ENCODE results near the gene TAS1R3. TPM values are rescaled to one million over a fixed set of nuclear protein-coding genes. Genes with fewer than 3 reads are reported as not detected.

TAS1R3 gene
- total and polyA plus RNA-seq, 10 of the 15 experiments (the other 5 are each of a cell fraction or from before 2014, with no cell fraction given): 0.04 to 0.51 (median 0.08) TPM; not detected in 3

DNA sequence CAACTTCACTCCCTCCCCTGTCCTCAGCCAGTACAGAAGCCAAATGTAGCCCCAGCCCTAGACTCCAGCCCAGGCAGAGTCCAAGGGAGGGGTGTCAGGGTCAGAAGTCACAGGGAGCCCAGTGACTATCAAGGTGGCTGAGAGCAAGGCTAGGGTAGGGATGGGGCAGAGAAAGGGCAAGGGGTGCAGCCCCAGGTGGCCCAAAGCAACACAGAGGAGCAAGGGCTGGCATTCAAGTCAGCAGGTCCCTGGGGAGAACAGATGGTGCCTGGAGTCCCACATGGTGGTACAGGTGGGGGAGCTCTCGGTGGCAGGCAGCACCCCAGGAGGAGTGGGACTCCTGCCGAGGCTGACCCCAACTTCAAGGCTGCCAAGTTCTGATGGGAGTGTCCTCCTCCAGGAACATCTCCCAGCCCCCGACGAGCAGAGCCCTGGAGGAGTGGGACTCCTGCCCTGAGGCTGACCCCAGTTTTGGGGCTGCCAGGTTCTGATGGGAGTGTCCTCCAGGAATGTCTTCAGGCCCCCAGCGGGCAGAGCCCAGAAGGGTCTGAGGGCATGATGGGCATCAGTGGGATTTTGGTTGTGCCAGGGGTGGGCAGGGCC lies 21.8 kb downstream of the TAS1R3 start:
- TF ChIP-seq MEF2B (IDR thresholded peaks at IDR 0.05; ENCODE audit: partially characterized antibody, poor library complexity, severe bottlenecking) (peak; percentile 34), POLR2AphosphoS2 (IDR thresholded peaks at IDR 0.05; ENCODE audit: low read depth, low read length) (peak; percentile 38; the same call in 1 of the 2 replicates), ASH2L (IDR thresholded peaks at IDR 0.05; ENCODE audit: borderline replicate concordance, low read depth) (no peak)
- ChIA-PET SMC1A (ENCODE audit: uncharacterized antibody, unreplicated experiment) (no interaction called here), POLR2A (no interaction called here), RAD21 (ENCODE audit: unreplicated experiment) (no interaction called here), CTCF (interaction anchor here (1.8 kb wide), 1 partner anchor 19 kb away, joined by 10 read pairs; no protein-coding TSS in a partner anchor)
- no TSS peak for BruUV-seq (replicated peaks)
- Histone ChIP-seq H4K20me1 (ENCODE audit: control insufficient read depth, insufficient read depth) (no peaks in the 10 kb centered on the region), H3K27me3 (replicated peaks in 1 of 2; ENCODE audit: control insufficient read depth in 2 of 2, insufficient read depth in 2 of 2, low read length in 1 of 2) (peaks cover 0 to 3% of the 10 kb centered on the region in 2 experiments; a peak in 2 of 4 replicates), H3K79me2 (ENCODE audit: control insufficient read depth, insufficient read depth, low read length) (peaks cover 2% of the 10 kb centered on the region), H3K9me3 (replicated peaks; ENCODE audit: control insufficient read depth, insufficient read depth, low read length) (no peaks in the 10 kb centered on the region), H3K36me3 (ENCODE audit: control insufficient read depth in 2 of 2, insufficient read depth in 2 of 2, low read length in 1 of 2) (no peaks in the 10 kb centered on the region), H2AFZ (ENCODE audit: control insufficient read depth, low read depth, low read length) (no peak overlapping the region), H3K9ac (ENCODE audit: control insufficient read depth, insufficient read depth, low read length) (no peak overlapping the region), H3K4me1 (ENCODE audit: control insufficient read depth, insufficient read depth, low read length) (peaks cover 2% of the 10 kb centered on the region; the same call in 1 of the 2 replicates), H3K4me2 (ENCODE audit: control insufficient read depth, insufficient read depth) (no peak overlapping the region), H3K4me3 (no peak overlapping the region), H3K27ac (ENCODE audit: control insufficient read depth, insufficient read depth) (no peak overlapping the region)
- intact Hi-C loops (cut with micrococcal nuclease; ENCODE audit: unreplicated experiment): no loop called here
- in situ Hi-C loops (cut with MboI): no loop called here
- ATAC-seq (no peak), DNase-seq (ENCODE audit: low read depth, low spot score) (no peak), FAIRE-seq (no peak)
- WGBS (ENCODE audit: insufficient coverage, insufficient replicate concordance, low lambda C conversion rate, missing lambda C conversion rate): 40% methylated on average over 5 of the region's 5 CpGs

DNA sequence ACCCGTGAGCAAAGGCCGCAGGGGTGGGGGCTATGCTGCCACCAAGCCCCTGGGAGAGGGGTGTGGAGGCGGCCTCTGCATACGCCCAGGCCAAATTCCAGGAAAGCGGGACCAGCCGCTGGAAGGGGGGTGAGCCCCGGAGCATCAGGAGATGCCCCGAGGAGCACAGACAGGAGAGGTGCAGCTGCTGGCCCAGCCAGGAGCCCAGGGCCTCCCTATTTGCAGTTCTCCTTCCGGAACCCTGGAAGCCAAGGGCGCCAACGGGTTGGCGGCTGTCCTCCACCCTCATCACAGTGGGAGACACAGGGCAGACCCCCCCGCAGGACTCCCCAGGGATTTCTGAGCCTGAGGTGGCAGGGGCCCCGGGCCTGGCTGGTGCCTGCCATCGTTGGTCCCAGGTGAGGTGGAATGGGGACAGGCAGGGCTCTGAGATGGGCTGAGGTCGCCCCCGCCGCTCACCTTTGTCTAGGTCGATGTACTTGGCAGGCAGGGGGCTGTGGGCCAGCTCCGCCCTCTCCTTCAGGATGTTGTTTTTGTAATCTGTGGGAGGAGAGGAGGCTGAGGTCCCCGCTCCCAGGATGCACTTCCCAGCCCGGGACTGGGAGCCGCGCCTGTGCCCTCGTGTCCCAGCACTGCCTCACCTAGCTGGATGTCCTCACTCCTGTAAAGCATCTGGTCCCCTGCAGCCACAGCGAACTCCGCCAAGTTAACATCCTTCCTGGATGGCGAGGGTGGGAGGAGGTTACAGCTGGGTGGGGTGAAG lies 22.5 kb downstream of the TAS1R3 start:
- no peaks in the 10 kb centered on the region for H3K4me1 ChIP-seq (ENCODE audit: control insufficient read depth, insufficient read depth, low read length)
- SMC1A ChIA-PET (ENCODE audit: uncharacterized antibody, unreplicated experiment): no interaction called here
- POLR2A ChIA-PET: no interaction called here
- H3K36me3 ChIP-seq (ENCODE audit: control insufficient read depth in 2 of 2, insufficient read depth in 2 of 2, low read length in 1 of 2): no peaks in the 10 kb centered on the region
- H2AFZ ChIP-seq (ENCODE audit: control insufficient read depth, low read depth, low read length): no peak overlapping the region
- H3K79me2 ChIP-seq (ENCODE audit: control insufficient read depth, insufficient read depth, low read length): no peaks in the 10 kb centered on the region; the same call in 1 of the 2 replicates
- no peak overlapping the region for H3K9ac ChIP-seq (ENCODE audit: control insufficient read depth, insufficient read depth, low read length)
- H3K4me3 ChIP-seq: no peak overlapping the region
- RAD21 ChIA-PET (ENCODE audit: unreplicated experiment): no interaction called here
- DNase-seq (ENCODE audit: low read depth, low spot score): no peak
- ATAC-seq: no peak
- no peaks in the 10 kb centered on the region for H3K9me3 ChIP-seq (replicated peaks; ENCODE audit: control insufficient read depth, insufficient read depth, low read length)
- no peak overlapping the region for H3K4me2 ChIP-seq (ENCODE audit: control insufficient read depth, insufficient read depth)
- CTCF ChIA-PET: no interaction called here
- FAIRE-seq: no peak
- H3K27ac ChIP-seq (ENCODE audit: control insufficient read depth, insufficient read depth): no peak overlapping the region
- no TSS peak for BruUV-seq (replicated peaks)
- TF ChIP-seq, protein P1, sequence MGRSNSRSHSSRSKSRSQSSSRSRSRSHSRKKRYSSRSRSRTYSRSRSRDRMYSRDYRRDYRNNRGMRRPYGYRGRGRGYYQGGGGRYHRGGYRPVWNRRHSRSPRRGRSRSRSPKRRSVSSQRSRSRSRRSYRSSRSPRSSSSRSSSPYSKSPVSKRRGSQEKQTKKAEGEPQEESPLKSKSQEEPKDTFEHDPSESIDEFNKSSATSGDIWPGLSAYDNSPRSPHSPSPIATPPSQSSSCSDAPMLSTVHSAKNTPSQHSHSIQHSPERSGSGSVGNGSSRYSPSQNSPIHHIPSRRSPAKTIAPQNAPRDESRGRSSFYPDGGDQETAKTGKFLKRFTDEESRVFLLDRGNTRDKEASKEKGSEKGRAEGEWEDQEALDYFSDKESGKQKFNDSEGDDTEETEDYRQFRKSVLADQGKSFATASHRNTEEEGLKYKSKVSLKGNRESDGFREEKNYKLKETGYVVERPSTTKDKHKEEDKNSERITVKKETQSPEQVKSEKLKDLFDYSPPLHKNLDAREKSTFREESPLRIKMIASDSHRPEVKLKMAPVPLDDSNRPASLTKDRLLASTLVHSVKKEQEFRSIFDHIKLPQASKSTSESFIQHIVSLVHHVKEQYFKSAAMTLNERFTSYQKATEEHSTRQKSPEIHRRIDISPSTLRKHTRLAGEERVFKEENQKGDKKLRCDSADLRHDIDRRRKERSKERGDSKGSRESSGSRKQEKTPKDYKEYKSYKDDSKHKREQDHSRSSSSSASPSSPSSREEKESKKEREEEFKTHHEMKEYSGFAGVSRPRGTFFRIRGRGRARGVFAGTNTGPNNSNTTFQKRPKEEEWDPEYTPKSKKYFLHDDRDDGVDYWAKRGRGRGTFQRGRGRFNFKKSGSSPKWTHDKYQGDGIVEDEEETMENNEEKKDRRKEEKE (IDR thresholded peaks at IDR 0.05): no peak
- no peak for TF ChIP-seq KLF5 (IDR thresholded peaks at IDR 0.05; ENCODE audit: partially characterized antibody)
- no peak for TF ChIP-seq PML (IDR thresholded peaks at IDR 0.05; ENCODE audit: low read length)
- no peak for TF ChIP-seq IRF4 (IDR thresholded peaks at IDR 0.05; ENCODE audit: low read depth, low read length)
- no peak for TF ChIP-seq TCF7 (IDR thresholded peaks at IDR 0.05; ENCODE audit: borderline replicate concordance)
- no peak for TF ChIP-seq SP1 (IDR thresholded peaks at IDR 0.05; ENCODE audit: low read depth, low read length)
- no peak for TF ChIP-seq ATF2 (IDR thresholded peaks at IDR 0.05; ENCODE audit: low read length)
- TF ChIP-seq ZSCAN29 (IDR thresholded peaks at IDR 0.05): no peak
- no peak for TF ChIP-seq NFYB (IDR thresholded peaks at IDR 0.05; ENCODE audit: insufficient read depth, low read depth, low read length)
- TF ChIP-seq ZNF207 (IDR thresholded peaks at IDR 0.05; ENCODE audit: borderline replicate concordance): no peak
- no peaks in the 10 kb centered on the region for H4K20me1 ChIP-seq (ENCODE audit: control insufficient read depth, insufficient read depth)
- intact Hi-C loops (cut with micrococcal nuclease; ENCODE audit: unreplicated experiment) (no loop called here), in situ Hi-C loops (cut with MboI) (no loop called here)
- 25% methylated on average over 28 of the region's 28 CpGs for WGBS (ENCODE audit: insufficient coverage, insufficient replicate concordance, low lambda C conversion rate, missing lambda C conversion rate)
- peaks cover 0 to 3% of the 10 kb centered on the region in 2 experiments; a peak in 2 of 4 replicates for H3K27me3 ChIP-seq (replicated peaks in 1 of 2; ENCODE audit: control insufficient read depth in 2 of 2, insufficient read depth in 2 of 2, low read length in 1 of 2)

Data from GM12878 (cell line).